Effector memory CD8-positive, alpha-beta T cell (primary cell): ENCODE results near the gene MOB2.

Experiments
- ATAC-seq: fragments of 150-1000 bp; cut with Tn5 transposase; replicated peaks from 2 replicates; pipeline ENCODE4 v1.10.0; 2021; ENCODE audit warnings: mild to moderate bottlenecking, moderate library complexity
- DNase-seq, 3 experiments: peaks; one replicate each; pipeline ENCODE4 v3.0.0; 2021
- H3K27ac Mint-ChIP-seq, 2 donors: one replicate each; pipeline ENCODE4 v1.8.0; 2022; ENCODE audit warnings: mild to moderate bottlenecking in 2 of 2, mixed read lengths in 2 of 2, moderate library complexity in 2 of 2
- H3K27me3 Mint-ChIP-seq, 2 donors: one replicate each; pipeline ENCODE4 v1.8.0; 2022; ENCODE audit warnings: mixed read lengths in 2 of 2
- H3K36me3 Mint-ChIP-seq: one replicate; pipeline ENCODE4 v1.8.0; 2022; ENCODE audit warnings: mild to moderate bottlenecking, moderate library complexity, mixed read lengths; ENCODE audit not compliant: insufficient read depth
- H3K4me1 Mint-ChIP-seq, 2 donors: one replicate each; pipeline ENCODE4 v1.8.0; 2022; ENCODE audit warnings: low read depth in 2 of 2, mixed read lengths in 2 of 2
- H3K4me3 Mint-ChIP-seq, 2 donors: one replicate each; pipeline ENCODE4 v1.8.0; 2022; ENCODE audit warnings: mild to moderate bottlenecking in 2 of 2, mixed read lengths in 2 of 2, moderate library complexity in 2 of 2
- H3K9me3 Mint-ChIP-seq, 2 donors: one replicate each; pipeline ENCODE4 v1.8.0; 2022; ENCODE audit warnings: mixed read lengths in 2 of 2

Gene MOB2

GRCh38 chr11:1504581-1505290 lies 18.2 kb upstream of the MOB2 start:
- Mint-ChIP-seq H3K27me3 (no peaks in the 10 kb centered on the region), H3K27ac (peak overlapping the region in 1 of 2 donors; percentile 72), H3K4me1 (peaks cover 55% of the 10 kb centered on the region in 2 donors), H3K36me3 (peaks cover 31% of the 10 kb centered on the region), H3K9me3 (no peaks in the 10 kb centered on the region), H3K4me3 (no peak overlapping the region)
- DNase-seq (no peak), ATAC-seq (no peak)

GRCh38 chr11:1504138-1504537 lies 17.6 kb upstream of the MOB2 start:
- Mint-ChIP-seq H3K27me3 (no peaks in the 10 kb centered on the region), H3K9me3 (no peaks in the 10 kb centered on the region), H3K4me3 (no peak overlapping the region), H3K36me3 (peaks cover 28% of the 10 kb centered on the region), H3K27ac (peak overlapping the region; percentile 44 to 73), H3K4me1 (peaks cover 50 to 54% of the 10 kb centered on the region in 2 donors)
- DNase-seq (no peak), ATAC-seq (no peak)

- DNase-seq (no peak), ATAC-seq (no peak)
- H3K4me3 Mint-ChIP-seq, result no peak overlapping the region
- peak overlapping the region; percentile 44 to 73 for H3K27ac Mint-ChIP-seq
- H3K36me3 Mint-ChIP-seq, result peaks cover 25% of the 10 kb centered on the region
- H3K9me3 Mint-ChIP-seq, result no peaks in the 10 kb centered on the region
- H3K4me1 Mint-ChIP-seq, result peaks cover 50 to 55% of the 10 kb centered on the region in 2 donors
- H3K27me3 Mint-ChIP-seq, result no peaks in the 10 kb centered on the region
Measured at GRCh38 chr11:1503708-1504104, 17.1 kb upstream of the MOB2 start.

- no peak for DNase-seq
- Mint-ChIP-seq H3K9me3 (no peaks in the 10 kb centered on the region), H3K4me3 (no peak overlapping the region), H3K27ac (peak overlapping the region; percentile 52 to 55), H3K27me3 (no peaks in the 10 kb centered on the region), H3K4me1 (peaks cover 54 to 58% of the 10 kb centered on the region in 2 donors), H3K36me3 (peaks cover 22% of the 10 kb centered on the region)
- no peak for ATAC-seq
Measured at GRCh38 chr11:1502954-1503707, 16.6 kb upstream of the MOB2 start.

- Mint-ChIP-seq H3K4me3 (no peak overlapping the region), H3K4me1 (peaks cover 53 to 56% of the 10 kb centered on the region in 2 donors), H3K27me3 (no peaks in the 10 kb centered on the region), H3K27ac (peak overlapping the region in 1 of 2 donors; percentile 55), H3K36me3 (peaks cover 24% of the 10 kb centered on the region), H3K9me3 (no peaks in the 10 kb centered on the region)
- no peak for ATAC-seq
- no peak for DNase-seq
Measured at GRCh38 chr11:1502168-1502953, 15.8 kb upstream of the MOB2 start.

GRCh38 chr11:1501421-1502167 lies 15.0 kb upstream of the MOB2 start:
- DNase-seq (no peak), ATAC-seq (no peak)
- no peak overlapping the region for H3K27ac Mint-ChIP-seq
- H3K27me3 Mint-ChIP-seq, result no peaks in the 10 kb centered on the region
- peaks cover 23% of the 10 kb centered on the region for H3K36me3 Mint-ChIP-seq
- H3K4me3 Mint-ChIP-seq, result no peak overlapping the region
- H3K9me3 Mint-ChIP-seq, result no peaks in the 10 kb centered on the region
- peaks cover 54 to 59% of the 10 kb centered on the region in 2 donors for H3K4me1 Mint-ChIP-seq

GRCh38 chr11:1500466-1501420 lies 14.2 kb upstream of the MOB2 start:
- H3K4me1 Mint-ChIP-seq, result peaks cover 58 to 61% of the 10 kb centered on the region in 2 donors
- no peaks in the 10 kb centered on the region for H3K27me3 Mint-ChIP-seq
- H3K27ac Mint-ChIP-seq, result peak overlapping the region in 1 of 2 donors; percentile 72
- DNase-seq, result no peak
- peaks cover 23% of the 10 kb centered on the region for H3K36me3 Mint-ChIP-seq
- H3K9me3 Mint-ChIP-seq, result no peaks in the 10 kb centered on the region
- no peak overlapping the region for H3K4me3 Mint-ChIP-seq
- ATAC-seq, result no peak

GRCh38 chr11:1499899-1500298 lies 13.3 kb upstream of the MOB2 start:
- H3K27ac Mint-ChIP-seq, result peak overlapping the region in 1 of 2 donors; percentile 72
- H3K9me3 Mint-ChIP-seq, result no peaks in the 10 kb centered on the region
- peaks cover 63 to 64% of the 10 kb centered on the region in 2 donors for H3K4me1 Mint-ChIP-seq
- ATAC-seq (no peak), DNase-seq (no peak)
- peaks cover 23% of the 10 kb centered on the region for H3K36me3 Mint-ChIP-seq
- no peak overlapping the region for H3K4me3 Mint-ChIP-seq
- no peaks in the 10 kb centered on the region for H3K27me3 Mint-ChIP-seq

GRCh38 chr11:1499261-1499890 lies 12.8 kb upstream of the MOB2 start:
- H3K27ac Mint-ChIP-seq, result peak overlapping the region in 1 of 2 donors; percentile 67
- ATAC-seq (no peak), DNase-seq (no peak)
- H3K4me1 Mint-ChIP-seq, result peaks cover 63 to 64% of the 10 kb centered on the region in 2 donors
- no peak overlapping the region for H3K4me3 Mint-ChIP-seq
- H3K27me3 Mint-ChIP-seq, result no peaks in the 10 kb centered on the region
- H3K36me3 Mint-ChIP-seq, result peaks cover 23% of the 10 kb centered on the region
- H3K9me3 Mint-ChIP-seq, result no peaks in the 10 kb centered on the region

GRCh38 chr11:1498262-1498661 lies 11.7 kb upstream of the MOB2 start:
- ATAC-seq (no peak), DNase-seq (no peak)
- H3K4me1 Mint-ChIP-seq, result peaks cover 62 to 65% of the 10 kb centered on the region in 2 donors
- peak overlapping the region in 1 of 2 donors; percentile 38 for H3K27ac Mint-ChIP-seq
- H3K4me3 Mint-ChIP-seq, result peak overlapping the region in 1 of 2 donors; percentile 7
- no peaks in the 10 kb centered on the region for H3K9me3 Mint-ChIP-seq
- H3K36me3 Mint-ChIP-seq, result peaks cover 19% of the 10 kb centered on the region
- no peaks in the 10 kb centered on the region for H3K27me3 Mint-ChIP-seq

GRCh38 chr11:1497600-1497999 lies 11.0 kb upstream of the MOB2 start:
- Mint-ChIP-seq H3K36me3 (peaks cover 19% of the 10 kb centered on the region), H3K4me1 (peaks cover 64 to 70% of the 10 kb centered on the region in 2 donors), H3K27me3 (no peaks in the 10 kb centered on the region), H3K27ac (peak overlapping the region in 1 of 2 donors; percentile 38), H3K4me3 (peak overlapping the region in 1 of 2 donors; percentile 7), H3K9me3 (no peaks in the 10 kb centered on the region)
- ATAC-seq (no peak), DNase-seq (no peak)

- H3K4me1 Mint-ChIP-seq, result peaks cover 67 to 73% of the 10 kb centered on the region in 2 donors
- H3K36me3 Mint-ChIP-seq, result peaks cover 17% of the 10 kb centered on the region
- H3K4me3 Mint-ChIP-seq, result no peak overlapping the region
- H3K27ac Mint-ChIP-seq, result no peak overlapping the region
- DNase-seq (no peak), ATAC-seq (no peak)
- no peaks in the 10 kb centered on the region for H3K27me3 Mint-ChIP-seq
- no peaks in the 10 kb centered on the region for H3K9me3 Mint-ChIP-seq
Measured at GRCh38 chr11:1496761-1497095, 10.1 kb upstream of the MOB2 start.
